EL (cell line): ENCODE data around the gene F10.

Experiments used
- DNase-seq: peaks from one replicate; pipeline ENCODE4 v3.0.0-alpha.2; 2016

Gene F10

DNA sequence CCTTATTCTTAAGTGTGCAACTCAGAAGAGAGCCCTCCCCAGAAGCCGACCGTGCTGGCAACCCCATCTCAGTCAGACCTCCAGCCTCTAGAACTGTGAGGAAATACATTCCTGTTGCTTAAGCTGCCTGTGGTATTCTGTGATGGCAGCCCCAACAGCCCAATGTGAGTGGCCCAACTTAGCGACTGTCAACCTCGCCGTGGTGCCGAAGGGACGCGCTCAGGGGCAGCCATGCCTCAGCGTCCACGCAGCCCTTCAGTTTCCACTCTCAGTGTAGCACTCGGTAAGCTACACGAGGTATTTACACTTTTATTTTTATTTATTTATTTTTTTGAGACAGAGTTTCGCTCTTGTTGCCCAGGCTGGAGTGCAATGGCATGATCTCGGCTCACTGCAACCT, 54.2 kb downstream of the F10 start:
- no peak for DNase-seq

GRCh38 chr13:113178070-113178895, 55.7 kb downstream of the F10 start:
- DNase-seq: peak; percentile 99

GRCh38 chr13:113178896-113179167, 56.2 kb downstream of the F10 start:
- DNase-seq: no peak

DNA sequence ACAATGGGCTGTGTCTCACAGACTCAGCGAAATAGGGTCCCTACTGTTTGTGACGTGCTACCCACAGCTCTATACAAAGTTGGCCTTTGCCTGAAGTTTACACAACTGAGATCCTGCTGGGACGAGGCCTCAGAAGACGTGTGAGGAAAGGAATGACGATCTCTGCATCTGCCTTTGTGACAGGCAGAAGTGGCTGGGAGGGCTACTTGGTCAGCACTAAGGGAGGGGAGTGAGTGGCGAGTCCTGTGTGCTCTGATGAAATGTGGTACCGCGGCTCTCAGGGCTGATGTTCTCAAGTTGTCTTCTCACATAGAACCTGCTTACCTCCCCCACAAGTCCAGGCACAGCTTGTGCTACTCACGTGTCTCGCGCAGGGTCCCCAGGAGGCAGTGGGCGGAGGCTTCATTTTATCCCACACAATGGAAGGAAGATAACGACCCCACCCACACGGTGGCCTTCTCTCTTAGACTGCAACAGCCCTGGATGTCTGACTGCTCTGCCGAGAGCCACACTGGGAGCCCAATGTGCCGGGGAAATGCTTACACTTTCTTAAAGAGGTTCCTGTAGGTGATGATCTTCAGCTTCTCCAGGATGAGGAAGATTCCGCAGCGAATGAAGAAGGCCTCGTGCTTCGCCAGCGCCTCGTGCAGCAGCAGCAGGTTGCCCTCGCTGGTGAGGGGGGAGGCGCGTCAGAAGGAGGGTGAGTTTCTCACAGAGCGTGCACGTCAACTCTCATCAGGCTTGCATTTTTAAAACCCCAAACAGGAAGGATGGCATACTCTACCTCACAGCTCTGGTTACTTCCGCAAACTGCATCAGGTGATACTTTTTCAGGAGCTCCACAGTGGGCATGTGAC, 57.0 kb downstream of the F10 start:
- DNase-seq: peak; percentile 33

DNA sequence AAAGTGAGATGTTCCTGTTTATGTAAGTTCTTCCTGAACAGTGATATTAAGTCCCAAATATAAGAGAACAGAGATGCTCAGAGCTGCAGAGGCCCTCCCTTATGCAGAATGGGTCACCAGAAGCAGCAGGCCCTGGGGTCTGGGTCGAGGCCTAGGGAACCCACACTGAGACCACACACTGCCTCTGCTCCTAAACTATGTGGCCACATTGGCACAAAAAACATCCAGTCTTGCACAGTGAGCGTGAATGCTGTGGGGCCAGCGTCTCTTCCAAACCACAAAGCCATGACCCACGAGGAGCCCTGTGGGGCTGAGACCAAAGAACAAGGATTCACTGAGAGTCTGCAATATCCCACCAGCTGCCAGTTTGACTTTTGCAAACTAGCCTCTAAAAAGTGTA, 59.4 kb downstream of the F10 start:
- peak; percentile 51 for DNase-seq

GRCh38 chr13:113183450-113184129, 61.0 kb downstream of the F10 start:
- no peak for DNase-seq

- DNase-seq: no peak
Measured at GRCh38 chr13:113184568-113185440, 62.2 kb downstream of the F10 start.

DNA sequence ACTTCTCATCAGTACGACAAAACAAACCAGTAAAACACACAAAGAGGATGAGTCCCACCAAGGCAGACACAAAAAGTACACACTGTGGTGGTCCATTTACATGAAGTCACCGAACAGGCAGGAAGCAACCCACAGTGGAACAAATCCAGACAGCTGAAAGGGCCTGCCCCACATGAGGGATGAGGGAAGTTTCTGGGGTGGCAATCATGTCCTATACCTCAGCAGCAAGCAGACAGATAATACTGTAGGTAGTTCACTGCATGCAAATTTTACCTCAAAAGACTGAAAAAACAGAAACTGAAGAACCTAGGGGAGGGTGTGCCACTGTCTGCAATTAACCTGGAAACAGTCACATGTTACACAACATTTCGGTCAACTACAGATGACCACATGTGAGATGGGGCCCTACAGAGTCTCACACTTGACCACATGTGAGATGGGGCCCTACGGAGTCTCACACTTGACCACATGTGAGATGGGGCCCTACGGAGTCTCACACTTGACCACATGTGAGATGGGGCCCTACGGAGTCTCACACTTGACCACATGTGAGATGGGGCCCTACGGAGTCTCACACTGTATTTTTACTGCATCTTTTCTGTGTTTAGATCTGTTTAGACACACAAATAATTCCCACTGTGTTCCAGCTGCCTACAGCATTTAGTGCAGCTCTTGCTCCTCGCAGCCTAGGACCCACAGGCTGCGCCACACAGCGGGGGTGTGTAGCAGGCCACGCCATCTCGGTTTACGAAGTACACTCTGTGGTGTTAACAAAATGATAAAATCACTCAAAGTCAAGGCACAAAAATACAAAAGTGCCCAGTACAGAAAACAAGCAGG, 63.7 kb downstream of the F10 start:
- peak; percentile 17 for DNase-seq

GRCh38 chr13:113187263-113187669, 64.7 kb downstream of the F10 start:
- DNase-seq: peak; percentile 100

DNA sequence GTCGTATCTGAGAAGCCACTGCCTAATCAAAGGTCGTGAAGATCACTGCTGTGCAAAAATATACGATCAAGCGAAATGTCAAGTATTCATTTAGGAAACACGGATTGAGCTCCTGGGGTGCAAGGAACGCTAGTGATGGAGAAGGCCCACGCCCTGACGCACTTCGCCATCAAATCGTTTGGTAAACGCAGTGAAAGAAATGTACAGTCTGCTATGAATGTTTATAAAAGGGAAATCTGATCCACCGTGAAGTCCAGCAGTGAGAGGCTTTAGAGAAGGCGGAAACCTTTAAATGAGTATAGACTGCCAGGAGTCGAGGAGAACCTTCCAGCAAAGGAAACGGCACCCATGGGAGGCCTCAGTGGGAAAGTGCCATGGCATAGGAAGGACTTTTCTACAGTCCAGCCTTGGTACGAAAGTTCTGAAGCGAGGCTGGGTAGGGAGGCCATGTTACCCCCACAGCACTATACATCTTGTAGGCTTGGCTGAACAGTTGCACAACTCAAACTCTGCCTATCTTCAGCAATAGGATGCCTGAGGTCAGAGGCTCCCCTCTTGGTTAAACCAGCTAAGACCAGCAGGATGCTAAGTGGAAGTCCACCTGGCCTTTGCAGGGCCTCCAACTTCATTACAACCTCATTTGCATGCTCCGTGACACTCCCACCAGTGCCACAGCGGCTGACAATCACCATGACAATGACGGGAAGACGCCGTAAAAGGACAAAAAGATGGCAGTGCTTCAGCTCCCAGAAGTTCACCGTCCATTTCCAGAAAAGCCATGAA, 65.5 kb downstream of the F10 start:
- DNase-seq: no peak

GRCh38 chr13:113190181-113190580, 67.6 kb downstream of the F10 start:
- DNase-seq: no peak

- DNase-seq: no peak
Measured at GRCh38 chr13:113192279-113192678, 69.7 kb downstream of the F10 start.

DNA sequence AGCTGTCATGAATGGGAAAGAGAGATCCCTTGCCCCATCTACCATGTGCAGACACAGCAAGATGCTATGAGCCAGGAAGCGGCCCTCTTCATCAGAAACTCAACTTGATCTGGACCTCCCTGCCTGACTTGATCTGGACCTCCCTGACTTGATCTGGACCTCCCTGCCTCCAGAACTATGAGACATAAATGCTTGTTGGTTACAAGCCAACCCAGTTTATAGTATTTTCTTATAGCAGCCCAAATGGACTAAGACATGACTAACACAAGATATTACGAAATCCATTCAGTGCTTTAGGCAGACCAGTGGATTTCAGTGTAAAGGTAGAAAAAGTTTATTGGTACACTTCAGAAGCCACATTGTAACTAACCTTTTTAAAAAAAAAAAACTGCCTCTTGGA, 70.3 kb downstream of the F10 start:
- DNase-seq: peak; percentile 71

- DNase-seq: no peak
Measured at GRCh38 chr13:113195360-113195759, 72.8 kb downstream of the F10 start.

GRCh38 chr13:113196970-113197737, 74.6 kb downstream of the F10 start:
- DNase-seq: no peak
